T-helper 2 cell treated with Interferon-gamma antibody and Interleukin-4, amounts not matched to agents 100 ng/mL and 5 ng/mL, for 36 hours (primary cell): ENCODE results near the gene TNFAIP2. TPM values are rescaled to one million over a fixed set of nuclear protein-coding genes. Genes with fewer than 3 reads are reported as not detected.

Experiments used
- intact Hi-C: fragments of 100-400 bp; cut with micrococcal nuclease; formaldehyde crosslinking; loops from one replicate; pipeline ENCODE4 v1.15.1; 2023
- total RNA-seq: library from RNA; stranded (reverse); gene quantifications from 2 replicates; pipeline ENCODE4 v1.2.3, GENCODE V29; 2022

Gene TNFAIP2
- total RNA-seq, 1 donor from 2014 or later, result 0.14 TPM

DNA sequence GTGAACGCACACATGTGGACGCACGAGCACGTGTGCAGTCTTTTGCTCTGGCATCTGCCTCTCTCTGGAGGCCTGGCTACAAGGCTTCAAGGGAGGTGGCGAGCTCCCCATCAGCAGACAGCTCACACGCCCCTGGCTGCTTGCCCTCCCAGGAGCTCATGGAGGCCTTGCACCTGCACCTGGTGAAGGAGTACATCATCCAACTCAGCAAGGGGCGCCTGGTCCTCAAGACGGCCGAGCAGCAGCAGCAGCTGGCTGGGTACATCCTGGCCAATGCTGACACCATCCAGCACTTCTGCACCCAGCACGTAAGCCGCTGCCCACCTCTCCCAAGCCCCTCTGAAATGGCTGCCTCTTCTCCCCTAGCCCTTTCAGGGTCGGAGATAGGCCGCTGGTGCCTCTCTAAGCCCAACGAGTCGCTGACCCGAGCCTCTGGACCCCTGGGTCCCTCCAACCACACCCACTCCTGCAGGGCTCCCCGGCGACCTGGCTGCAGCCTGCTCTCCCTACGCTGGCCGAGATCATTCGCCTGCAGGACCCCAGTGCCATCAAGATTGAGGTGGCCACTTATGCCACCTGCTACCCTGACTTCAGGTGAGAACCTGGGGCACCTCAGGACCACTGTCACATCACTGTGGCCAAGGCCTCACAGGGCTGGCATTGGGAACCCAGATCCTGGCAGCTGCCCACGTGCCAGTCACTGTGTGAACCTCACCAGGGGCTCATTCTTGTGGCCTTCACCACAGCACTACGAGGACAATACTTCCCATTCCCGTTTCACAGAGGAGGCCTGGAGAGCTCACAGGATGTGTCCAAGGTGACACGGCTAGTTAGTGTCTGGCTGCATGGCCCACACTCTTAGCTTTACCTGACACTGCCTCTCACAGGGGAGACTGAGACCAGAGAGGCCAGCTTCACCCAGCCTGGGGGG is 10.2 kb downstream of the TNFAIP2 start:
- intact Hi-C loops, result no loop called here

DNA sequence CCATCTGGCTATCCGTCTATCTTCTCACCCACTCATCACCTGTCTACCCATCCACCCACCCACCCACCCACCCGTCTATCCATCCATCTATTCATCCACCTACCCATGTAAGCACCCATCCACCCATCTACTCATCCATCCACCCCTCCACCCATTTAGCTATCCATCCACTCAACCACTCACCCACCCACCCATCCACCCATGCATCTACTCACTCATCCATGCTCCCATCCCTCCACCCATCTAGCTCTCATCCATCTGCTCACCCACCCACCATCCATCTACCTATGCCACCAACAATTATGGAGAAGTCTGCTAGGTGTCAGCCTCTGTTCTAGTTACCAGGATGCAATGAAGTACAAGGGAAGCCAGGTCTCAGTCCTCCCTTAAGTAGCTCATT is 11.1 kb downstream of the TNFAIP2 start:
- intact Hi-C loops, result no loop called here

GRCh38 chr14:103134919-103135318 is 11.7 kb downstream of the TNFAIP2 start:
- intact Hi-C loops, result no loop called here

- intact Hi-C loops, result no loop called here
Measured at GRCh38 chr14:103135333-103136260, 12.3 kb downstream of the TNFAIP2 start.

DNA sequence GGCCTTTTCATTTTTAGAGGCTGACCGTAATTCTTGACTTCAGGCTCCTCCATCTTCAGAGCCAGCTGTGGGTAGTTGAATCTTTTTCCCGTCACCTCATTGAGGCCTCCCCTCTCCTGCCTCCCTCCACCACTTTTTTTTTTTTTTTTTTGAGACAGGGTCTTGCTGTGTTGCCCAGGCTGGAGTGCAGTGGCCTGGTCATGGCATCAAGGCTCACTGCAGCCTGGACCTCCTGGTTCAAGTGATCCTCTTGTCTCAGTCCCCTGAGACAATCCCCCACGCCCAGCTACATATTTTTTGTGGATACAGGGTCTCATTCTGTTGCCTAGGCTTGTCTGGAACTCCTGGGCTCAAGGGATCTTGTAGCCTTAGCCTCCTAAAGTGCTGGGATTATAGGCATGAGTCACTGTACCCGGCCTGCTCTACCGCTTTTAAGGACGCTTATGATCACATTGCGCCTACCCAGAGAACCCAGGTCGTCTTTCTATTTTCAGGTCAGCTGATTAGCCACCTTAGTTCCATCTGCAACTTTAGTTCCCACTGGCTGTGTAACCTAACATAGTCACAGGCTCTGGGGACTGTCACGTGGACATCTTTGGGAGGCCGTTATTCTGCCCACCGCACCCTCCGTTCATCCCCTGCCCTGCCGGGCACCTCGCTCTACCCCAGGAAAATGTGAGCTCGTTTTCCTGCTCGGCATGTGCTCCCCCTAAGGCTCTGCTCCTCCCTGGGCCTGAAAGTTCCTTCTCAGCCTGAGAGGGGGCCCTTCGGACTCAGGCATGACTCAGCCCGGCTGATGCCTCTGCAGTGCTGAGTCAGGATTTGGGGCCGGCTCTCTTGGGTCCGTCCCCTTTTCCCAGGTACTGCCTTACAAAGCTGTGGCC is 13.4 kb downstream of the TNFAIP2 start:
- intact Hi-C loops, result no loop called here

DNA sequence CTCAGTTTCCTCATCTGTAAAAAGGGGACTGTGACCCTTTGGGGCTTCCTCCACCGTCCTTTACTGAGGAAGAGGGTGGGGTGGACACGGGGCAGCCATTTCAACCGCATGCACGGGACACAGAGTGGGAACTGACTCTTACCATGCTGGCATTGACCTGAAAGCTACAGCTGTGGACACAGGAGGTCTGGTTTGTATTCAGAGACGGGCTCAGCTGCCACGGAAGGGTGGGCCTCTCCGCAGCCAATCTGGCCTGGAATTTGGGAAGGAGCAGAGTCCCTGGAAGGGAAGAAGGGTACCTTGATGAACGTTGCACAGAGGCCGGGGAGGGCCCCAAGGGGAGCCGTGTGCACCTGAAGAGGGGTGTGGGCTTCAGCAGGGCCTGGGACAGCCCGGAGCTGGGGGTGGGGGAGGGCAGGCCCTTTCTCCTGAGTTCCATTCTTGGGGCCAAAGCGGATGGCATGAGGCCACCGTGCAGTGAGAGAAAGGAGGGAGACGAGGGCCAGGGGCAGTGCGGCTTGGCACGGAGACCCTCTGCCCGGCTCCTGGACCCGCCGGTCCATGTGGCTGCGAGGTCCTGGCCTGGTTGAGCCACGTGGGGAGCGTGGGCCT is 14.5 kb downstream of the TNFAIP2 start:
- intact Hi-C loops, result no loop called here

GRCh38 chr14:103138301-103139131 is 15.3 kb downstream of the TNFAIP2 start:
- intact Hi-C loops, result no loop called here

DNA sequence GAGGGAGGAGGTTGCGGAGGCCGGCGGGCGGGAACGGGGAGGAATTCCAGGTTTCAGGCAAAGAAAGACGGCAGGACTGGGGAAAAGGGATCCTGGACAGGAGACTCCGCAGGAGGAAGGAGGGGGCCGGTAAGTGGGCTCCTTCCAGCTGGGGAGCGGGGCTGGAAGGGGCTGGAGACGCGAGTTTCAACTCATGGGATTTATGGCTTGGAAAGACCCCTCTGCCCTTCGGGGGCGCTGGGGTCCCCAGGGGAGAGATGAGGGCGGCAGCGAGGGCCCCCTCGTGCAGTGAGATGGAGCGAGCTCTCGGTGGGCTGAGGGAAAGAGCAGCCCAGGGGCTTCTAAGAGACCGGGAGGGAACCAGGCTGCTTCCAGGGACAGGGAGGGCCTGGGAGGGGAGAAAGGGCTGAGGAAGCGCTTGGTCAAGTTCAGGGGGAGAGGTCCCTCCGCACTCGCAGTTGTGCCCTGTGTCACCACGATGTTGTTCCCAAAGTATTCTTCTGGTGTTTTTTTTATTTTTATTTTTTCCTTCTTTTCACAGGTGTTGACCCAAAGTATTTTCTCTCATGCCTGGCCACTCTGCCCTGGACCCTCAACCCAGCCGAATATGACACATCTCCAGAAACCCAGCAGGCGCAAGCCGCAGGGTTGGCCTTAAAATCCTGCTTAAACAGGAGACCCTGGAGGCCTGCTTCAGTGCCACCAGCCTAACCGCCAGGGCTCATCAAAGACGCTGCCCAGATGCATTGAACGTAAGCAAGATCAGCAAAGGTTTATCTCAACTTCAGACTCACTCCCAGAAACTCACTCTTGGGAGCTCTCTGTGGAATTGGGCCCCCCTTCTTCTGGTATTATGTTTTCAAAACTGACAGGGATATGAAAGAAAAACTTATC is 16.1 kb downstream of the TNFAIP2 start:
- intact Hi-C loops, result no loop called here

DNA sequence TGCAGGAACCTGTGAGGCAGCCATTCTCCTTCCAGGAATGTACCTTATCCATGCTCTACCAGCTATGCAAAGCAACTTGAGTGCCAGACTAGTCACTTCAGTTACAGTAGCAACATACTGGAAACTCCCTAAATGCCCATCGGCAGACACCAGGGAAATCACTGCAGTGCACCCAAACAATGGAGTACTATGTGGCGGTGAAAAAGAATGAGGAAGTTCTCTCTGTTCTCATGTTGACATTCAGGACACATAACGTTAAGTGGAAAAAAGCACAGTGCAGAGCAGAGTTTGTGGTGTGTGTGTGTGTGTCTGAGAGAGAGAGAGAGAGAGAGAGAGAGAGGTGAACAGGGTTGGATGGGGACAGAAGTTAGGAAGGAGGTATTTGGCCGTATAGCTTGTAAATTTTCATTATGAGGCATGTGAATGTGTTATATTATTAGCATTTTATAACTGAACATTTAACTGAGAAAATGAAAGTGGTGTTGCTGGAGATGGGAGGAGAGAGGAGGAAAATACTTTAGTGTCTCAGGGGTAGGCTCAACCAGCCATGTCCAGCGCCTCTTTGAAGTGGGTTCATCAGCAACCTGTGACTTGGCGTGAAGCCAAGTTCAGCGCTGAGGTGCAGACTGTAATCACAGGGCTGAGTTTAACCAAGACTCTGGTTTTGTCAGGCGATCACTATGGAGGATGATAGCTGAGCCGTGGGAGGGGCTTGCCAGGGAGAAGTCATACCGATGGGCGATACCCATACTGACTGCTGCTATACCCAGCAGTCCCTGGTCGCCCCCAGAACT is 17.3 kb downstream of the TNFAIP2 start:
- intact Hi-C loops, result no loop called here

DNA sequence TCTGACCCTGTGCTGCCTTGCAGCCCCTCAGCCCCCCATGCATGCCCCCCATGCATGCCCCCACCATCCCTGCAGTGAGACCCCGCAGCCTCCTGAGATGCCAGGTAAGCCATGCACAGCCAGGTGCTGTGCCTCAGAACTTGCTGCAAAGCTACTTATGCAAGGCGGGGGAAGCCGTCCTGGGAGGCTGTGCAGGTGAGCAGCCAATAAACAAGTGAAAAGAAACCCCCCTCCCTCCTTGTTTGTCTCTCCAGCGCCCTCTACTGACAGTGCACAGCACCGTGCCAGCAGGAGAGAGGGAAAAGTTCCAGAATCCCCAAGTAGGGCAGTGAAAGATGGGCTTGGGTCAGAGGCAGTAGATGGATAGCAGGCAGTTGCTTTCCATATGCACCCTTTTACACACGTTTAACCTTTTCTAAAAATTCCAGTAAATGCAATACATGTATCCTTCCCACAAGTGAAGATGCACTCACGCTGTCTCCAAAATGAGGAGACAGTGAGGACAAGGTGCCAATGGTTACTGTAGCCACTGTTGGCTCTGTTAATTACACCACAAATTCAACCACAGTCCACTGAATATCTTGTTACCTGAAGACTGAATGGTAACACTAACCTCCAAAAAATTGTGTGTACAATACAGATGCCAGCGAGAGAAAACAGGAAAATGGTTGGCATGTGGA is 18.0 kb downstream of the TNFAIP2 start:
- intact Hi-C loops, result no loop called here

DNA sequence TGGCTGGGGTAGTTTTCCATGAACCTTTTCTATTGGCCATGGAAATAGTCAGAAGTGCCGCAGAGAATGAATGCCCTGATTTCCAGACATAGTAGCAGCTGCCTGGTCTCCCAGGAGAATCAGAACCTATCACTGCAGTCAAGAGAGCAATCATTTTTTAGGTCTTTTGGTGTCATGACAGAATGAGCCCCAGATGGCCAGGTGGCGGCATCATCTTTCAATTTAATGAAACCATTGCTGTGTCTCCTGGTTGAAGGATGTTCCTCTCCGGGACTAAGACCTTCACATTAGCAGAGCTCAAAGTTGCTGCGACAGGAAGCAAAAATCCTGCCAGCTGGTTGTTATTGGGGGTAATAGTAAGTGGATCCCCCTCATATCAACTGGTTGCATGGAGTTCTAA is 18.8 kb downstream of the TNFAIP2 start:
- intact Hi-C loops, result no loop called here

DNA sequence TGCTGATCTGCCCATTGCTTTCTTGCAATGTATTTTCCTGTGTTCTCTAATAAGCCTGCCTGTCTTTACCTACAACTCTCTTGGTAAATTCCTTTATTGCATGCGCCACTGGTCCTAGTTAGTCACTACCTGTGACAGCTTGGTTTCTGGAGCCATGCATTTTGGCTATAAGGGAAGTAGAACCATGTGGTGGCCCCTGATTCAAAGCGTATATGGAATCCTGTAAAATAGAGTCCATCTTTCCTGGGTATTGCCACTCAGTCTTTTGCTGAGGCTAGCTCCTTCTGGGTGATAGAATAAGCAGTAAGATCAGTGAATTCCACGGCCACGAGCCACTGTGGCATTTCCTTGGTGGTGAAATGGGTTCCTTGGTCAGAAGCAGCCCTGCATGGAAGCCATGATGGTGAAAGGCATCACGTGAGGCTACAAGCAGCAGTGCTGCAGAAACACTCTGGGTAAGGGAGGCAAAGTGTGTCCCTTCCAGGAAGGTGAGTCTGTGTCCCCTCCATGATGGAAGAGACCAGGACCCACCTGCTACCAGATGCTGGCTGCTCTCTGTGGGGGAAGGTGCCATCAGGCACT is 19.6 kb downstream of the TNFAIP2 start:
- intact Hi-C loops, result no loop called here

DNA sequence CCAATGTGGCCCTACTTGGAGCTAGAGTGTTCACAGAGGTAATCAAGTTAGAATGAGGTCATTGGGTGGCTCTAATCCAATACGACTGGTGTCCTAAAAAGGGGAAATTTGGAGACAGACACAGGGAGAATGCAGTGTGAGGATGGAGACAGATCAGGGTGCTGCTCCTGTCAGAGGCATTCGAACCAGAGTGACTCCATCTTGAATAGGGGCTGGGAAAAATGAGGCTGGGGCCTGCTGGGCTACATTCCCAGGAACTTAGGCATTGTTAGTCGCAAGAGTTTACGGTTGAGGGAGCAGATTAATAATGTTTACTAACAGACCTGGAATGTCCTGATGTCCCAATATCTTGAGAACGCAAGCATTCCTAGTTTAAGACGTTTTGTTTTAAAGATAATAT is 20.2 kb downstream of the TNFAIP2 start:
- intact Hi-C loops, result no loop called here

GRCh38 chr14:103144085-103144484 is 20.8 kb downstream of the TNFAIP2 start:
- intact Hi-C loops, result no loop called here

- intact Hi-C loops, result no loop called here
Measured at GRCh38 chr14:103146141-103146709, 23.0 kb downstream of the TNFAIP2 start.

DNA sequence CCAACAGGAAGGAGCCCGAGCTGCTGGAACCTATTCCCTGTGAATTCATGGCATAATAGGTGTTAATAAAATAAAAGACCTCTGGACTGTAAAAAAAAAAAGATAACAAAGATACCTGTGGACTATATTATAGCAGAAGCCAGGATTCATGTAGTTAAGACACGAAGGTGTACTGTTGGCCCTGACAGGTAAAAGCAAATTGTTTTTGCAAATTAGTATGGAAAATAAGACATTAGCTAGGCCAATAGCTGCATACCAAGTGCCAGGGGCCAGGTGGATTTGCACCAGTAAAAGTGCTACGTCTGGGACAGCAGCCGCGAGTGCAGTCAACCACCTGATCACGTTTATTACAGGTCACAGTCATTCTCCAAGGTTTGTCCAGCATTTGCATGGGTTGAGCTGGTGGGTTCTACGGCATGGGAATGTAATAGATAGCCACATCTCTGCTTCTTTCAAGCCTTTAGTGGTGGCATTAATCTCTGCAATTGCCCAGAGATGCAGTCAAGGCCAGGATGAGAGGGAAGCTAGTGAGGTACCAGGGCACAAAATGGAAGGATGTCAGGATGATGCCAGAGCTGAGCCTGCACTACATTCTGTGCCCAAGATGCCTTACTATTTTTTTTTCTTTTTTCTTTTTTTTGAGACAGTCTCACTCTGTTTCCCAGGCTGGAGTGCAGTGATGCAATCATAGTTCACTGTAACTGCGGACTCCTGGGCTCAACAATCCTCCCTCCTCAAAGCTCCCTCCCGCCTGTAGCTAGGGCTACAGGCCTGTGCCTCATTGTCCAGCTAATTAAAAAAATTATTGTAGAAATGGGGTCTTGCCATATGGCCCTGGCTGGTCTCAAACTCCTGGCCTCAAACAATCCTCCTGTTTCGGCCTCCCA is 26.3 kb downstream of the TNFAIP2 start:
- intact Hi-C loops, result no loop called here
